WTC11 (cell line): ENCODE data around the gene AP4M1. TPM values are rescaled to one million over a fixed set of nuclear protein-coding genes. Genes with fewer than 3 reads are reported as not detected.
A peak's percentile ranks its signal among the peaks of the same experiment; 100 is the strongest.

Experiments
- CBFB ChIP-seq: sonication (generic); formaldehyde crosslinking; IDR thresholded peaks from 2 replicates; pipeline ENCODE4 v1.8.1; 2022; ENCODE audit warnings: mild to moderate bottlenecking, low read depth, missing genetic modification reagents
- ESRRA ChIP-seq: sonication (generic); formaldehyde crosslinking; IDR thresholded peaks from 2 replicates; pipeline ENCODE4 v1.8.1; 2022; ENCODE audit warnings: mild to moderate bottlenecking, missing genetic modification reagents, borderline replicate concordance
- FOXJ3 ChIP-seq: sonication (generic); formaldehyde crosslinking; IDR thresholded peaks from 2 replicates; pipeline ENCODE4 v1.9.0; 2021; ENCODE audit warnings: missing genetic modification reagents, mild to moderate bottlenecking, borderline replicate concordance
- FOXK1 ChIP-seq: sonication (generic); formaldehyde crosslinking; IDR thresholded peaks from 2 replicates; pipeline ENCODE4 v1.8.0; 2022; ENCODE audit warnings: mild to moderate bottlenecking, moderate library complexity, missing genetic modification reagents
- MXD4 ChIP-seq: fragments of 250-450 bp; sonication (Bioruptor Pico); IDR thresholded peaks from 2 replicates; pipeline ENCODE4 v1.8.0; 2021; ENCODE audit warnings: mild to moderate bottlenecking, moderate library complexity, borderline replicate concordance
- NR2C2 ChIP-seq: sonication (generic); formaldehyde crosslinking; IDR thresholded peaks from 2 replicates; pipeline ENCODE4 v1.8.0; 2022; ENCODE audit warnings: mild to moderate bottlenecking, missing genetic modification reagents
- NR3C1 ChIP-seq: sonication (generic); formaldehyde crosslinking; conservative IDR thresholded peaks from 2 replicates; pipeline ENCODE4 v1.8.1; 2023; ENCODE audit warnings: low read depth, mild to moderate bottlenecking, missing genetic modification reagents
- OVOL2 ChIP-seq: fragments of 250-450 bp; sonication (Bioruptor Pico); IDR thresholded peaks from 2 replicates; pipeline ENCODE4 v1.9.0; 2021; ENCODE audit warnings: mild to moderate bottlenecking, borderline replicate concordance
- RORB ChIP-seq: fragments of 250-450 bp; sonication (Bioruptor Pico); IDR thresholded peaks from 2 replicates; pipeline ENCODE4 v1.9.0; 2021; ENCODE audit warnings: mild to moderate bottlenecking
- SMAD3 ChIP-seq: sonication (generic); formaldehyde crosslinking; IDR thresholded peaks from 2 replicates; pipeline ENCODE4 v1.8.0; 2022; ENCODE audit warnings: missing genetic modification reagents, mild to moderate bottlenecking, borderline replicate concordance
- SOX15 ChIP-seq: fragments of 250-450 bp; sonication (Bioruptor Pico); IDR thresholded peaks from 2 replicates; pipeline ENCODE4 v1.9.0; 2021; ENCODE audit warnings: mild to moderate bottlenecking
- ZNF121 ChIP-seq: sonication (generic); formaldehyde crosslinking; IDR thresholded peaks from 2 replicates; pipeline ENCODE4 v1.8.0; 2023; ENCODE audit warnings: missing genetic modification reagents
- ZNF232 ChIP-seq: sonication (generic); formaldehyde crosslinking; IDR thresholded peaks from 2 replicates; pipeline ENCODE4 v1.8.0; 2022; ENCODE audit warnings: mild to moderate bottlenecking, missing genetic modification reagents
- total RNA-seq: library from RNA; stranded (reverse); gene quantifications from 3 replicates; pipeline ENCODE4 v1.2.3, GENCODE V29; 2021
- TF ChIP-seq, protein P1 (sequence below): sonication (generic); formaldehyde crosslinking; IDR thresholded peaks from 2 replicates; pipeline ENCODE4 v1.8.1; 2023; ENCODE audit warnings: mild to moderate bottlenecking, missing genetic modification reagents
- TF ChIP-seq, protein P2 (sequence below): sonication (generic); formaldehyde crosslinking; IDR thresholded peaks from 2 replicates; pipeline ENCODE4 v1.8.1; 2023; ENCODE audit warnings: mild to moderate bottlenecking, missing genetic modification reagents, moderate library complexity
- TF ChIP-seq, protein P3 (sequence below): fragments of 250-450 bp; sonication (Bioruptor Pico); IDR thresholded peaks from 2 replicates; pipeline ENCODE4 v1.9.0; 2021; ENCODE audit warnings: mild to moderate bottlenecking
- TF ChIP-seq, protein P4 (sequence below): sonication (generic); formaldehyde crosslinking; IDR thresholded peaks from 2 replicates; pipeline ENCODE4 v1.8.0; 2022; ENCODE audit warnings: missing genetic modification reagents
- TF ChIP-seq, protein P5 (sequence below): sonication (generic); formaldehyde crosslinking; IDR thresholded peaks from 2 replicates; pipeline ENCODE4 v1.8.0; 2022; ENCODE audit warnings: mild to moderate bottlenecking, missing genetic modification reagents
- TF ChIP-seq, protein P6 (sequence below): sonication (generic); formaldehyde crosslinking; IDR thresholded peaks from 2 replicates; pipeline ENCODE4 v1.8.1; 2022; ENCODE audit warnings: missing genetic modification reagents, borderline replicate concordance
- TF ChIP-seq, protein P7 (sequence below): sonication (generic); formaldehyde crosslinking; IDR thresholded peaks from 2 replicates; pipeline ENCODE4 v1.8.1; 2022; ENCODE audit warnings: low read depth, mild to moderate bottlenecking, moderate library complexity, missing genetic modification reagents, borderline replicate concordance
- TF ChIP-seq, protein P8 (sequence below): sonication (generic); formaldehyde crosslinking; IDR thresholded peaks from 2 replicates; pipeline ENCODE4 v1.8.1; 2023; ENCODE audit warnings: mild to moderate bottlenecking, moderate library complexity, missing genetic modification reagents

The AP4M1 gene
- total RNA-seq, 1 experiment from 2014 or later: 18.0 TPM

DNA sequence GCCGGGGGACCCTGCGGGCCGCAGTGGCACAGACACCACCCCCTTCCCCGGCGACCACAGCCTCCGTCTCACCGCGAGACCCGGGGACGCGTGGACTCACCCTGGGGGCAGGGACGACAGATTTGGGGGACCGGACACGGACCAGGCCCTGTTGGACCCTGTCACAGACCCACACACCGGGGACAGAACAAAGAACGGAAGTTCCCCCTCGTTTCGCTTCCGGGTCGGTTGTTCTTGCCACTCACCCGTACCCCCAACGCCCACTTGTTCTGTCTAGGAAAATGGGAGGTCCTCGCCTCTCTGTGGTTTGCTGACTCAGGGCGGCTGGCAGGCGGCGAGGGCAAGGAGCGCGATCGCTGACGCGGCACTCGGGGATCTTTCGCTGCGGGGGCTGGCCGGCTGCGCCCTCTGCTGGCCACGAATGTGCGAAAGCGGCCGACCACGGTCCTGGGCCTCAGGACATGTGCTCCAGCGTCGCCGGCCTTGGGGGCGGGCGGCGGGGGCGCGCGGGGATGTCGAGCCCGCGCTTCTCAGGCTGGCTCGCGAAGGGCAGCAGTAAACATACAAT is 19.8 kb upstream of the AP4M1 start, which contains the start of gene ZNF3 (continued):
- TF ChIP-seq, protein P1, sequence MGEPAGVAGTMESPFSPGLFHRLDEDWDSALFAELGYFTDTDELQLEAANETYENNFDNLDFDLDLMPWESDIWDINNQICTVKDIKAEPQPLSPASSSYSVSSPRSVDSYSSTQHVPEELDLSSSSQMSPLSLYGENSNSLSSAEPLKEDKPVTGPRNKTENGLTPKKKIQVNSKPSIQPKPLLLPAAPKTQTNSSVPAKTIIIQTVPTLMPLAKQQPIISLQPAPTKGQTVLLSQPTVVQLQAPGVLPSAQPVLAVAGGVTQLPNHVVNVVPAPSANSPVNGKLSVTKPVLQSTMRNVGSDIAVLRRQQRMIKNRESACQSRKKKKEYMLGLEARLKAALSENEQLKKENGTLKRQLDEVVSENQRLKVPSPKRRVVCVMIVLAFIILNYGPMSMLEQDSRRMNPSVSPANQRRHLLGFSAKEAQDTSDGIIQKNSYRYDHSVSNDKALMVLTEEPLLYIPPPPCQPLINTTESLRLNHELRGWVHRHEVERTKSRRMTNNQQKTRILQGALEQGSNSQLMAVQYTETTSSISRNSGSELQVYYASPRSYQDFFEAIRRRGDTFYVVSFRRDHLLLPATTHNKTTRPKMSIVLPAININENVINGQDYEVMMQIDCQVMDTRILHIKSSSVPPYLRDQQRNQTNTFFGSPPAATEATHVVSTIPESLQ (CRISPR knock-in tag): no peak
- TF ChIP-seq ESRRA (peak; percentile 68; the same call in 1 of the 2 replicates), ZNF121 (CRISPR knock-in tag) (no peak), SMAD3 (CRISPR knock-in tag) (peak; percentile 41; the same call in 1 of the 2 replicates), NR2C2 (CRISPR knock-in tag) (peak; percentile 98), FOXJ3 (no peak), OVOL2 (CRISPR knock-in tag) (no peak), ZNF232 (CRISPR knock-in tag) (peak; percentile 65; the same call in 1 of the 2 replicates), CBFB (no peak), FOXK1 (CRISPR knock-in tag) (peak; percentile 97), MXD4 (CRISPR knock-in tag) (no peak), SOX15 (no peak), RORB (no peak), NR3C1 (no peak)
- TF ChIP-seq, protein P2, sequence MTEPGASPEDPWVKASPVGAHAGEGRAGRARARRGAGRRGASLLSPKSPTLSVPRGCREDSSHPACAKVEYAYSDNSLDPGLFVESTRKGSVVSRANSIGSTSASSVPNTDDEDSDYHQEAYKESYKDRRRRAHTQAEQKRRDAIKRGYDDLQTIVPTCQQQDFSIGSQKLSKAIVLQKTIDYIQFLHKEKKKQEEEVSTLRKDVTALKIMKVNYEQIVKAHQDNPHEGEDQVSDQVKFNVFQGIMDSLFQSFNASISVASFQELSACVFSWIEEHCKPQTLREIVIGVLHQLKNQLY: no peak
- TF ChIP-seq, protein P3, sequence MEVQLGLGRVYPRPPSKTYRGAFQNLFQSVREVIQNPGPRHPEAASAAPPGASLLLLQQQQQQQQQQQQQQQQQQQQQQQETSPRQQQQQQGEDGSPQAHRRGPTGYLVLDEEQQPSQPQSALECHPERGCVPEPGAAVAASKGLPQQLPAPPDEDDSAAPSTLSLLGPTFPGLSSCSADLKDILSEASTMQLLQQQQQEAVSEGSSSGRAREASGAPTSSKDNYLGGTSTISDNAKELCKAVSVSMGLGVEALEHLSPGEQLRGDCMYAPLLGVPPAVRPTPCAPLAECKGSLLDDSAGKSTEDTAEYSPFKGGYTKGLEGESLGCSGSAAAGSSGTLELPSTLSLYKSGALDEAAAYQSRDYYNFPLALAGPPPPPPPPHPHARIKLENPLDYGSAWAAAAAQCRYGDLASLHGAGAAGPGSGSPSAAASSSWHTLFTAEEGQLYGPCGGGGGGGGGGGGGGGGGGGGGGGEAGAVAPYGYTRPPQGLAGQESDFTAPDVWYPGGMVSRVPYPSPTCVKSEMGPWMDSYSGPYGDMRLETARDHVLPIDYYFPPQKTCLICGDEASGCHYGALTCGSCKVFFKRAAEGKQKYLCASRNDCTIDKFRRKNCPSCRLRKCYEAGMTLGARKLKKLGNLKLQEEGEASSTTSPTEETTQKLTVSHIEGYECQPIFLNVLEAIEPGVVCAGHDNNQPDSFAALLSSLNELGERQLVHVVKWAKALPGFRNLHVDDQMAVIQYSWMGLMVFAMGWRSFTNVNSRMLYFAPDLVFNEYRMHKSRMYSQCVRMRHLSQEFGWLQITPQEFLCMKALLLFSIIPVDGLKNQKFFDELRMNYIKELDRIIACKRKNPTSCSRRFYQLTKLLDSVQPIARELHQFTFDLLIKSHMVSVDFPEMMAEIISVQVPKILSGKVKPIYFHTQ (CRISPR knock-in tag): no peak
- TF ChIP-seq, protein P4, sequence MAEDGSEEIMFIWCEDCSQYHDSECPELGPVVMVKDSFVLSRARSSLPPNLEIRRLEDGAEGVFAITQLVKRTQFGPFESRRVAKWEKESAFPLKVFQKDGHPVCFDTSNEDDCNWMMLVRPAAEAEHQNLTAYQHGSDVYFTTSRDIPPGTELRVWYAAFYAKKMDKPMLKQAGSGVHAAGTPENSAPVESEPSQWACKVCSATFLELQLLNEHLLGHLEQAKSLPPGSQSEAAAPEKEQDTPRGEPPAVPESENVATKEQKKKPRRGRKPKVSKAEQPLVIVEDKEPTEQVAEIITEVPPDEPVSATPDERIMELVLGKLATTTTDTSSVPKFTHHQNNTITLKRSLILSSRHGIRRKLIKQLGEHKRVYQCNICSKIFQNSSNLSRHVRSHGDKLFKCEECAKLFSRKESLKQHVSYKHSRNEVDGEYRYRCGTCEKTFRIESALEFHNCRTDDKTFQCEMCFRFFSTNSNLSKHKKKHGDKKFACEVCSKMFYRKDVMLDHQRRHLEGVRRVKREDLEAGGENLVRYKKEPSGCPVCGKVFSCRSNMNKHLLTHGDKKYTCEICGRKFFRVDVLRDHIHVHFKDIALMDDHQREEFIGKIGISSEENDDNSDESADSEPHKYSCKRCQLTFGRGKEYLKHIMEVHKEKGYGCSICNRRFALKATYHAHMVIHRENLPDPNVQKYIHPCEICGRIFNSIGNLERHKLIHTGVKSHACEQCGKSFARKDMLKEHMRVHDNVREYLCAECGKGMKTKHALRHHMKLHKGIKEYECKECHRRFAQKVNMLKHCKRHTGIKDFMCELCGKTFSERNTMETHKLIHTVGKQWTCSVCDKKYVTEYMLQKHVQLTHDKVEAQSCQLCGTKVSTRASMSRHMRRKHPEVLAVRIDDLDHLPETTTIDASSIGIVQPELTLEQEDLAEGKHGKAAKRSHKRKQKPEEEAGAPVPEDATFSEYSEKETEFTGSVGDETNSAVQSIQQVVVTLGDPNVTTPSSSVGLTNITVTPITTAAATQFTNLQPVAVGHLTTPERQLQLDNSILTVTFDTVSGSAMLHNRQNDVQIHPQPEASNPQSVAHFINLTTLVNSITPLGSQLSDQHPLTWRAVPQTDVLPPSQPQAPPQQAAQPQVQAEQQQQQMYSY (CRISPR knock-in tag): no peak
- TF ChIP-seq, protein P5, sequence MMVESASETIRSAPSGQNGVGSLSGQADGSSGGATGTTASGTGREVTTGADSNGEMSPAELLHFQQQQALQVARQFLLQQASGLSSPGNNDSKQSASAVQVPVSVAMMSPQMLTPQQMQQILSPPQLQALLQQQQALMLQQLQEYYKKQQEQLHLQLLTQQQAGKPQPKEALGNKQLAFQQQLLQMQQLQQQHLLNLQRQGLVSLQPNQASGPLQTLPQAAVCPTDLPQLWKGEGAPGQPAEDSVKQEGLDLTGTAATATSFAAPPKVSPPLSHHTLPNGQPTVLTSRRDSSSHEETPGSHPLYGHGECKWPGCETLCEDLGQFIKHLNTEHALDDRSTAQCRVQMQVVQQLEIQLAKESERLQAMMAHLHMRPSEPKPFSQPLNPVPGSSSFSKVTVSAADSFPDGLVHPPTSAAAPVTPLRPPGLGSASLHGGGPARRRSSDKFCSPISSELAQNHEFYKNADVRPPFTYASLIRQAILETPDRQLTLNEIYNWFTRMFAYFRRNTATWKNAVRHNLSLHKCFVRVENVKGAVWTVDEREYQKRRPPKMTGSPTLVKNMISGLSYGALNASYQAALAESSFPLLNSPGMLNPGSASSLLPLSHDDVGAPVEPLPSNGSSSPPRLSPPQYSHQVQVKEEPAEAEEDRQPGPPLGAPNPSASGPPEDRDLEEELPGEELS (CRISPR knock-in tag): 0 out of 2 replicates have a peak, but pooled peaks have one; percentile 34
- TF ChIP-seq, protein P6, sequence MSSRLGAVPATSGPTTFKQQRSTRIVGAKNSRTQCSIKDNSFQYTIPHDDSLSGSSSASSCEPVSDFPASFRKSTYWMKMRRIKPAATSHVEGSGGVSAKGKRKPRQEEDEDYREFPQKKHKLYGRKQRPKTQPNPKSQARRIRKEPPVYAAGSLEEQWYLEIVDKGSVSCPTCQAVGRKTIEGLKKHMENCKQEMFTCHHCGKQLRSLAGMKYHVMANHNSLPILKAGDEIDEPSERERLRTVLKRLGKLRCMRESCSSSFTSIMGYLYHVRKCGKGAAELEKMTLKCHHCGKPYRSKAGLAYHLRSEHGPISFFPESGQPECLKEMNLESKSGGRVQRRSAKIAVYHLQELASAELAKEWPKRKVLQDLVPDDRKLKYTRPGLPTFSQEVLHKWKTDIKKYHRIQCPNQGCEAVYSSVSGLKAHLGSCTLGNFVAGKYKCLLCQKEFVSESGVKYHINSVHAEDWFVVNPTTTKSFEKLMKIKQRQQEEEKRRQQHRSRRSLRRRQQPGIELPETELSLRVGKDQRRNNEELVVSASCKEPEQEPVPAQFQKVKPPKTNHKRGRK (CRISPR knock-in tag): no peak
- TF ChIP-seq, protein P7, sequence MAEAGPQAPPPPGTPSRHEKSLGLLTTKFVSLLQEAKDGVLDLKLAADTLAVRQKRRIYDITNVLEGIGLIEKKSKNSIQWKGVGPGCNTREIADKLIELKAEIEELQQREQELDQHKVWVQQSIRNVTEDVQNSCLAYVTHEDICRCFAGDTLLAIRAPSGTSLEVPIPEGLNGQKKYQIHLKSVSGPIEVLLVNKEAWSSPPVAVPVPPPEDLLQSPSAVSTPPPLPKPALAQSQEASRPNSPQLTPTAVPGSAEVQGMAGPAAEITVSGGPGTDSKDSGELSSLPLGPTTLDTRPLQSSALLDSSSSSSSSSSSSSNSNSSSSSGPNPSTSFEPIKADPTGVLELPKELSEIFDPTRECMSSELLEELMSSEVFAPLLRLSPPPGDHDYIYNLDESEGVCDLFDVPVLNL: no peak
- TF ChIP-seq, protein P8, sequence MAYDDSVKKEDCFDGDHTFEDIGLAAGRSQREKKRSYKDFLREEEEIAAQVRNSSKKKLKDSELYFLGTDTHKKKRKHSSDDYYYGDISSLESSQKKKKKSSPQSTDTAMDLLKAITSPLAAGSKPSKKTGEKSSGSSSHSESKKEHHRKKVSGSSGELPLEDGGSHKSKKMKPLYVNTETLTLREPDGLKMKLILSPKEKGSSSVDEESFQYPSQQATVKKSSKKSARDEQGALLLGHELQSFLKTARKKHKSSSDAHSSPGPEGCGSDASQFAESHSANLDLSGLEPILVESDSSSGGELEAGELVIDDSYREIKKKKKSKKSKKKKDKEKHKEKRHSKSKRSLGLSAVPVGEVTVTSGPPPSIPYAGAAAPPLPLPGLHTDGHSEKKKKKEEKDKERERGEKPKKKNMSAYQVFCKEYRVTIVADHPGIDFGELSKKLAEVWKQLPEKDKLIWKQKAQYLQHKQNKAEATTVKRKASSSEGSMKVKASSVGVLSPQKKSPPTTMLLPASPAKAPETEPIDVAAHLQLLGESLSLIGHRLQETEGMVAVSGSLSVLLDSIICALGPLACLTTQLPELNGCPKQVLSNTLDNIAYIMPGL: peak; percentile 96
